HFF-Myc (cell line): ENCODE measurements around the gene PEX1.
"Not testable (repeated sequence)": the region's sequence is repeated elsewhere in the genome, so short reads cannot be mapped to it uniquely, and the experiment has no call there.

Source experiments
- DNase-seq: peaks from one replicate; pipeline ENCODE4 v3.0.0-alpha.2; 2011; ENCODE audit warnings: low read depth; ENCODE audit errors: extremely low read depth
- H3K4me3 ChIP-seq: replicated peaks from 2 replicates; pipeline ENCODE4 v1.5.1; 2011; ENCODE audit warnings: low read depth, mild to moderate bottlenecking, control low read depth, low read length
- TF ChIP-seq, protein P1 (sequence below): IDR thresholded peaks from 2 replicates; pipeline ENCODE4 v1.5.1; 2012; ENCODE audit warnings: mild to moderate bottlenecking, low read depth, low read length, control low read depth; ENCODE audit errors: missing control alignments

Gene PEX1

GRCh38 chr7:92557808-92558362, 29.6 kb upstream of the PEX1 start:
- DNase-seq, result no peak
- H3K4me3 ChIP-seq, result no peak overlapping the region
- TF ChIP-seq, protein P1, sequence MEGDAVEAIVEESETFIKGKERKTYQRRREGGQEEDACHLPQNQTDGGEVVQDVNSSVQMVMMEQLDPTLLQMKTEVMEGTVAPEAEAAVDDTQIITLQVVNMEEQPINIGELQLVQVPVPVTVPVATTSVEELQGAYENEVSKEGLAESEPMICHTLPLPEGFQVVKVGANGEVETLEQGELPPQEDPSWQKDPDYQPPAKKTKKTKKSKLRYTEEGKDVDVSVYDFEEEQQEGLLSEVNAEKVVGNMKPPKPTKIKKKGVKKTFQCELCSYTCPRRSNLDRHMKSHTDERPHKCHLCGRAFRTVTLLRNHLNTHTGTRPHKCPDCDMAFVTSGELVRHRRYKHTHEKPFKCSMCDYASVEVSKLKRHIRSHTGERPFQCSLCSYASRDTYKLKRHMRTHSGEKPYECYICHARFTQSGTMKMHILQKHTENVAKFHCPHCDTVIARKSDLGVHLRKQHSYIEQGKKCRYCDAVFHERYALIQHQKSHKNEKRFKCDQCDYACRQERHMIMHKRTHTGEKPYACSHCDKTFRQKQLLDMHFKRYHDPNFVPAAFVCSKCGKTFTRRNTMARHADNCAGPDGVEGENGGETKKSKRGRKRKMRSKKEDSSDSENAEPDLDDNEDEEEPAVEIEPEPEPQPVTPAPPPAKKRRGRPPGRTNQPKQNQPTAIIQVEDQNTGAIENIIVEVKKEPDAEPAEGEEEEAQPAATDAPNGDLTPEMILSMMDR, result no peak

- TF ChIP-seq, protein P1, result no peak
- no peak overlapping the region for H3K4me3 ChIP-seq
- no peak for DNase-seq
These were observed 28.9 kb upstream of the PEX1 start for GRCh38 chr7:92557249-92557648.

DNA sequence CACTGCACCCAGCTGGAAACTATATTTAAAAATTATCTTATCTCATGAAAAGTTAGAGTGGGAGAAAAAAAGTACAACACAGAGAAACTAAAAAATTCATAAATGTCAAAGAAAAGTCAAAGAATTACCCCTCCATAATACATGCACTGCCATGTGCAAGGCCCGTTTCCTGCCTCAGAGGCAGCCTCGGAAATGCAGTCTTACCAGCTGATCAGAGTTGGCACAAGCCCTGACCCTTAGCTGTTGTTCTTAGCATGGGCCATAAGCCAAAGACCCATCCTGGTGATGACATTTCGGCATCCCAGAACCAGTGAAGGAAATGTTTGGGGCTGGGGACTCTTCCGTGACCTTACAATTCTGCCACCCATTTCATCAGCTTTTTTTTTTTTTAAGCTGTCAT, 21.9 kb upstream of the PEX1 start:
- no peak overlapping the region for H3K4me3 ChIP-seq
- TF ChIP-seq, protein P1, result no peak
- DNase-seq, result no peak

DNA sequence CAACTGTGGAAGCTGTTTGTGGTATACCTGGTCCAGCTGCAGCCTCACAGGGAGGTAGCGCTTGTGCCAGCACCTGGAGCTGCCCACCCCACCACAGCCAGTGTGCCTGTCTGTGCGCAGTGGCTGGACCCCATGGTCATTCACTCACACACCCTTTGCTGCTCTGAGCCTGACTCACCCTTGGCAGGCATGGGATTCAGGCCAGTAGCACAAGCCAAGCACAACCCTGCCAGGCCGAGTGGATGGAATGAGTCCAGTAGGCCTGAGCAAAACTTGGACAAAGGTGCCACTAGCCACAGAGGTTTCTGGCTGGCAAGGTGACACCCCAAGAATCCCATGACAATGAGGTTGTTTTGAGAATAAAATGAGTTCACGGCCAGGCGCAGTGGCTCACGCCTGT, 19.3 kb upstream of the PEX1 start:
- TF ChIP-seq, protein P1, result no peak
- no peak for DNase-seq
- H3K4me3 ChIP-seq, result no peak overlapping the region

DNA sequence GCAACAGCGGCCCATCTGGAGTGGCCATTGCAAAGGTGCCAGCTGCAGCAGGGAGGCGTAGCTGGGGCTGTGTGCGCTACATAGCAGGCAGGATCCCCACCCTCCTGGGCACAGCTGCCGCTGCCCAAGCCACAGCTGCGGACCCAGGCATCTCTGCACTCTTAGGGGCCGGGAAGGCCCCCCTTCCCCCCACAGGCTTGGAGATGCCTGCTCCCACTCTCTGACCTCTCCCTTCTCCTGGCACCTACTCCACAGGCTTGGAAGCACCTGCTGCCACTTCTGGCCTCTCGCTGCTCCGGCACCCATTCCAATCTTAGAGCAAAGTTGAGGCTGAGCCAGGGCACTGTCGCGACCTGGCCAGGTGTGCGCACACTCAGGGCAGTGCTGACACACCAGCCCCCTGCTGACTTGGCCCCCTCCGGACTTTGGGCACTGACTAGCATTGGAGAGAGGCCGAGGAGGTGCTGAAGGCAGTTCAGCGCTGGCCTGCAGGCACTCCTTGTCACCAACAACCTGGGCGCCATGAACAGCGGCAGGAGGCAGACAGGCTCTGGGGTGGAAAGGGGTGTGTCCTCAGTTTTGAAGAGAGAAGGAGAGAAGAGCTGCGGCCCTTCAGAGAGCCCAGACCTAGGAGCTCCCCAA, 18.7 kb upstream of the PEX1 start:
- TF ChIP-seq, protein P1, result no peak
- DNase-seq, result no peak
- no peak overlapping the region for H3K4me3 ChIP-seq

GRCh38 chr7:92545116-92545515, 16.8 kb upstream of the PEX1 start:
- DNase-seq, H3K4me3 ChIP-seq: not testable (repeated sequence)

DNA sequence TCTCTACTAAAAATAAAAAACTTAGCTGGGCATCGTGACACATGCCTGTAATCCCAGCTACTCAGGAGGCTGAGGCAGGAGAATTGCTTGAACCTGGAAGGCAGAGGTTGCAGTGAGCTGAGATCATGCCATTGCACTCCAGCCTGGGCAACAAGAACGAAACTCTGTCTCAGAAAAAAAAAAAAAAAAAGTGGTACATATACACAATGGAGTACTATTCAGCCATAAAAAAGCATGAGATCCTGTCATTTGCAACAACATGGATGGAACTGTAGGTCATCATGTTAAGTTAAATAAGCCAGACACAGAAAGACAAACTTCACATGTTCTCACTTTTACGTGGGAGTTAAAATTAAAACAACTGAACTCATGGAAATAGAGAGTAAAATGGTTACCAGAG, 15.2 kb upstream of the PEX1 start:
- H3K4me3 ChIP-seq, result not testable (repeated sequence)

DNA sequence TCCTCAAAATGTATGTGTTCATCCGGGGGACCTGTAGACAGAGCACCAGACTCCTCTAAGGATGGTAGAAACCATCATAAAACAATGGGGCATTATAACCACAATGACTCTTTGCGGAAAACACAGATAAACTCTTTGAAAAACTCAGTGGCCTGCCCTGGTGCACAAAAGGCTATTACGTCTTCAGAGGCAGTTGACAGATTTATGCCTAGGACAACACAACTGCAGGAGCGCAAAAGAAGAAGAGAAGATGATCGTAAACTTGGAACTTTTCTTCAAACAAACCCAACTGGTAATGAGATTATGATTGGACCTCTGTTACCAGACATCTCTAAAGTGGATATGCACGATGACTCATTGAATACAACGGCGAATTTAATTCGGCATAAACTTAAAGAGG, 6.3 kb upstream of the PEX1 start:
- TF ChIP-seq, protein P1, result no peak
- no peak for DNase-seq
- H3K4me3 ChIP-seq, result no peak overlapping the region

More for the DNA sequence above, 15.2 kb upstream of the PEX1 start:
- not testable (repeated sequence) for DNase-seq
